COR-L47 (cell line): ENCODE results near the gene DCUN1D2.
A peak's percentile ranks its signal among the peaks of the same experiment; 100 is the strongest.

ENCODE experiments used
- DNase-seq: peaks from one replicate; lab custom pipeline; 2025; lab: John Stamatoyannopoulos, UW

Gene DCUN1D2

DNA sequence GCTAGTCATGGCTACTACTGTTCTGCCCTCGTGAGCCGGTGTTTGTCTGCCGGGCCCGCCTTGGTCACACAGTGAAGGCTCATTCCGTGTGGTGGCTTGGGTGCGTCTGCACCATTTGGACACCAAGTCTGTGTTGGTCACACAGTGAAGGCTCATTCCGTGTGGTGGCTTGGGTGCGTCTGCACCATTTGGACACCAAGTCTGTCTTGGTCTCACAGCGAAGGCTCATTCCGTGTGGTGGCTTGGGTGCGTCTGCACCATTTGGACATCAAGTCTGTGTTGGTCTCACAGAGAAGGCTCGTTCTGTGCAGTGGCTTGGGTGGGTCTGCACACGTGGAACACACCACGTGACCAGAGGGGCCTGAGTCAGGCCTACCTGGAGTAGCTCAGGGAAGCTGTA, 29.0 kb upstream of the DCUN1D2 start:
- no peak for DNase-seq

- DNase-seq = no peak
These were observed 27.7 kb upstream of the DCUN1D2 start for GRCh38 chr13:113518076-113518803.

DNA sequence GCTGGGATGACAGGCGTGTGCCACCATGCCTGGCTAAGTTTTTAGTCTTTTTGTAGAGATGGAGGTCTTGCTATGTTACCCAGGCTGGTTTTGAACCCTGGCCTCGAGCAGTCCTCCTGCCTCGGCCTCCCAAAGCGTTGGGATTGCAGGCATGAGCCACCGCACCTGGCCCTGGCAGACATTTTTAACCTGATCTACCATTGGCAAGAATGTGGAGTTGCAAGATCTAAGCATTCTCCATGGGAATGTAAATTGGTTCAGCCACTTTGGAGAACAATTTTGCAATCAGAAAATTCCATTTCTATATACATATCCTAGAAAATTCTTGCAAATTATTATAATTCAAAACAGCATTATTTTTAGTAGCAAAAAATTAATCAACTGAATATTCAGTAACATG, 24.3 kb upstream of the DCUN1D2 start:
- DNase-seq = no peak

DNA sequence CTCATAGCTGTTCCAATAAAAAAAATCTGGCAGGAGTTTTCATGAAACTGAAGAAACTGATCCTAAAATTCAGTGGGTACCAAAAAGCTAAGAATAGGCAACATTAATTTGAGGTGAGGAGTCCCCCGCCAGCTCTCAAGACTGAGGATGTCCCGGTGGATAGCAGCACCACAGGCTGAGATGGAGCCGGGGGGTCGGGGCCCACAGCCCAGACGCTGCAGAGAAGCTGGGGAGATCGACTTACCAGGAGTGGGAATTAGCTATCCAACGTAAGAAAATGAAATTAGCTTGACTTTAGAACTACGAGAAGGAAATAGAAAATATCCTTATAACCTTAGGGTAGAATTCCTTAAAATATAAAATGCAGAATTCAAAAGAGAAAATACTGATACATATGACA, 23.2 kb upstream of the DCUN1D2 start:
- no peak for DNase-seq

DNA sequence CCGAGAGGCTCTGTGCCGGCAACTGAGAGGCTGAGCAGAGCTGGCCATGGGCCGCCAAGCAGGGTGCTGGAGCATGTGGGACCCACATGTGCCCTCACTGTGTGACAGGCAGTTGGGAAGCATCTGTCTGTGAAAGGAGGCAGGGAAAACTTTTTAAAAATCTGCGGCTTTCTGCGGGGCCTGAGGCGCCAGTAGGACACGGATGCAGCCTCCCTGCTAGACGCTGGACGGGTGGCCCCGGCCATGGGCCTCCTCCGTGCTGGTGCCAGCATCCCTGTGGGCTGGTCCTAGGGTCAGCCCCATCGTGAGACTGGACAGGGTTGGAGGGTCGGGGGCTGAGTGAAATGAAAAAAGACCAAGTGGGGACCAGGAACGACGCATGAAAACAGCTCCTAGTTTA, 20.9 kb upstream of the DCUN1D2 start:
- no peak for DNase-seq

GRCh38 chr13:113510871-113511270, 20.4 kb upstream of the DCUN1D2 start:
- DNase-seq = no peak

GRCh38 chr13:113509989-113510388, 19.5 kb upstream of the DCUN1D2 start:
- DNase-seq = no peak

GRCh38 chr13:113508521-113509254, 18.2 kb upstream of the DCUN1D2 start:
- DNase-seq = no peak

GRCh38 chr13:113507505-113508345, 17.2 kb upstream of the DCUN1D2 start:
- DNase-seq = no peak

DNA sequence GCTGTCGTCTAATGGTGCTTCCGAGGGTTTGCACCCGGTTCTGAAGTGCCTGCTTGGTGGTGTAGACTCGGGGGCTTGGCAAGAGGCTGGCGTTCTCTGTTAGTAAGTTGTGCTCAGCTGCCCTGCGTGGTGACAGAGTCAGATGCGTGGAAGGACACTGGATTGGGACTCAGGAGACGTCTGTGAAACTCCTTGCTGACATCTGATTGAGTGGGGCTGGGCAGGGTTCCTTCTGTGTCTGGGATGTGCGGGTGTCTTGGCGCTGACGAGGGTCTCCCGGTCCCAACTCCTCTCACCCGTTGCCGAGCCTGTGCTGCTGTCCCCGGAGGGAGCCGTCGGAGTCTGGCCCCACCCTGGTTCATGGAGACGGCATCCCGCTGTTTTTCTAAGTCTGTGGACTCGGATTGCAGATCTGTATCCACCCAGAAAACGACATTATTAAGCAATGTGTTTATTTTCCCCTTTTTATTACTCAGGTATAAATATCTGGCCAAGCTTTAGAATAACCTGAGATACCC, 16.4 kb upstream of the DCUN1D2 start:
- no peak for DNase-seq

DNA sequence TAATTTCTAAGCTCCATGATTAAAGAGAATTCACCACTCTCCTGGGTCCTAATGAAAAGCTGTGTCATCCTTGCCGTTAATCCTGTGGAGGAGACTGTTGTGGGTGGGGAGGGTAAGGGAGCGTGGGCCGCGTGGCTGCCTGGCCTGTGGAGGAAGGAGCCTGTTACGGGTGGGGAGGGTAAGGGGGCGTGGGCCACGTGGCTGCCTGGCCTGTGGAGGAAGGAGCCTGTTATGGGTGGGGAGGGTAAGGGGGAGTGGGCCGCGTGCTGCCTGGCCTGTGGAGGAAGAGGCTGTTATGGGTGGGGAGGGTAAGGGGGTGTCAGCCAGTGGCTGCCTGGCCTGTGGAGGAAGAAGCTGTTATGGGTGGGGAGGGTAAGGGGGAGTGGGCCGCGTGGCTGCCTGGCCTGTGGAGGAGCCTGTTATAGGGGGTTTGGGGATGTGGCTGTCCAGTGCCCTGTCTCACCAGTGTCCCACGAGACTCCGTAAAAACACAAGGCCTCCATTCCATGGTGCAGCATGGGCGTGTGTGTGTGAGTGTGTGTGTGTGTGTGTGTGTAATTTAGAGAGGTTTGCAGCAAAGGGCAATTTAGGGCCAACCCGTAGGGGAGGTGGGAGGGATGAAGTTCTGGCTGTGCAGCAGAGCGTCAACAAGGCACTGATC, 15.6 kb upstream of the DCUN1D2 start:
- DNase-seq = no peak

DNA sequence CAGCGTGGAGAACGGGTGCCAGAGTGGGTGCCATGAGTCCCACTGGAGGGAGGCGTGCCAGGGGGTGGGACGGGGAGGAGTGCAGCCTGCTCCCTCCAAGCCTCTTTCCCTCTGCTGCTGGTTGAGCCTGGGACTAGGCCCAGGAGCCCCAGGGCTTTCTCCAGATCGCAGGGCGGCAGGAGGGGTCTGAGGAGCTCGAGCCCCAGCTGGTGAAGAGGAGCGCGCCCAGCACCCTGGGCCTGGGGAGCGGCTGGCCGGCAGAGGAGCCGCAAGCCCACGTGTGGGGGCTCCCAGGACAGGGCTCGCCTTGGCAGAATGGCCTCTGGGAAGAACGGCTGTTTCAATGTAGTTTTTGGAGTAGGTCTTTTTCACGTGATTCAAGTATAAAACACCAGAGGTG, 12.2 kb upstream of the DCUN1D2 start:
- DNase-seq = no peak

DNA sequence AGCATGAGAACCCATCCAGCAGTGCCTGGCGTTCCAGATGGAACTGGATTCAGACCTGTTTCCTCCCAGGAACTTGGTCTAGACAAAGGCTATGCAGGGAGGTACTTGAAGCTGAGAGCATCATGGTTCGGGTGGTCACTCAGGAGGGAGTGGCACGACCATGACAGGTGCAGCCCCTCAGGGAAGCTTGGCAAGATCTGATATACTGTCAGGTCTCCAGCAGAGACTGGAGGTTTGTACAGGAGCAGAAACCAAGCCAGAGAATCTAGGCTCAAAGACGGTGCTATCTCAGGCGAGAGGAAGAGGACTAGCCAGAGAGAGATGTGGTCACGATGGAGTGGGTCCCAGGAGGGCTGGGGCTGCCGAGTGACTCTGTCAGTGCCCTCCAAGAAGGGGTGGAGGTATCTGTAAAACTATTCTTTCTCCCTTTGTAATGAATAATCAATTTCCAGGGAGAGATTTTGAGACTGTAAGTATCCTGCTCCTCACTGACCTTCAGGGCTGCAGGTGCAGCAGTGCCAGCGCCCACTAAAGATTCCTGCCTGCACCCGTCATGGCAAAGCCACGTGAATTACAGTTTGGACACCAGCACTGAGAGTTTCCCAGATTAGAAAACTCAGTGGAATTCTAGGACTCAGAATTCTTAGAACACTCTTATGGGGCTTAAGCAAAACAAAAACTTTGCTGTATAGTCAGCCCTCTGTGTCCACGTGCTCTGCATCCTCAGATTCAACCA, 10.2 kb upstream of the DCUN1D2 start:
- DNase-seq = no peak

DNA sequence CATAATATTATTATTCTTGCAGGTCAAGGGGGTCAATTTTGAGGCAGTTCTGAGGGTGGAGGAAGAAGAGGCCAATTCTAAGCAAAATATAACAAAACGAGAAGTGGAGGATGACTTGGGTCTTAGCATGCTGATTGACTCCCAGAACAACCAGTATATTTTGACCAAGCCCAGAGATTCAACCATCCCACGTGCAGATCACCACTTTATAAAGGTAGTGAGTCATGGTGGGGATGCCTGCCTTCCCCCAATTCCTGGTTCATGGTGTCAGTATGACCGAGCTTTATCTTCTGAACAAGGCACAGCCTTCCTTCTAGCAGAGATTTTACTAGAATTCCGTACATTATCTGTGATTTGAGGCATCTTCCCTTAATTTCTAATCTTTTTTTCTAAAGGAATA, 9.4 kb upstream of the DCUN1D2 start:
- no peak for DNase-seq

GRCh38 chr13:113498905-113499304, 8.4 kb upstream of the DCUN1D2 start:
- no peak for DNase-seq

GRCh38 chr13:113497217-113497616, 6.7 kb upstream of the DCUN1D2 start:
- no peak for DNase-seq

DNA sequence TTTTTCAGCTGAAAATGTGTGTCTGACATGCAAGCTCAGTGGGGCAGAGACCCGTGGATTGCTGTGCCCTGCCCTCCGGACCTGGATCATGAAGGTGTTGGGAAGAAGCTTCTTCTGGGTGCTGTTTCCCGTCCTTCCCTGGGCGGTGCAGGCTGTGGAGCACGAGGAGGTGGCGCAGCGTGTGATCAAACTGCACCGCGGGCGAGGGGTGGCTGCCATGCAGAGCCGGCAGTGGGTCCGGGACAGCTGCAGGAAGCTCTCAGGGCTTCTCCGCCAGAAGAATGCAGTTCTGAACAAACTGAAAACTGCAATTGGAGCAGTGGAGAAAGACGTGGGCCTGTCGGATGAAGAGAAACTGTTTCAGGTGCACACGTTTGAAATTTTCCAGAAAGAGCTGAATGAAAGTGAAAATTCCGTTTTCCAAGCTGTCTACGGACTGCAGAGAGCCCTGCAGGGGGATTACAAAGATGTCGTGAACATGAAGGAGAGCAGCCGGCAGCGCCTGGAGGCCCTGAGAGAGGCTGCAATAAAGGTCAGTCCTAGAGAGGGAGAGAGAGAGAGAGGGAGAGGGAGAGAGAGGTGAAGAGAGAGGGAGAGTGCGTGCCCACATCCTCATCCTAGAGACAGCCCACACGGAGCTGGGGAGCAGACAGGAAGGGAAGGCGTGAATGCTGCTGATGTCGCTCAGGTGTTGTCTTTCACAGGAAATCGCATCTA, 5.1 kb upstream of the DCUN1D2 start:
- no peak for DNase-seq

- no peak for DNase-seq
These were observed 2.9 kb upstream of the DCUN1D2 start for GRCh38 chr13:113493315-113493951.

DNA sequence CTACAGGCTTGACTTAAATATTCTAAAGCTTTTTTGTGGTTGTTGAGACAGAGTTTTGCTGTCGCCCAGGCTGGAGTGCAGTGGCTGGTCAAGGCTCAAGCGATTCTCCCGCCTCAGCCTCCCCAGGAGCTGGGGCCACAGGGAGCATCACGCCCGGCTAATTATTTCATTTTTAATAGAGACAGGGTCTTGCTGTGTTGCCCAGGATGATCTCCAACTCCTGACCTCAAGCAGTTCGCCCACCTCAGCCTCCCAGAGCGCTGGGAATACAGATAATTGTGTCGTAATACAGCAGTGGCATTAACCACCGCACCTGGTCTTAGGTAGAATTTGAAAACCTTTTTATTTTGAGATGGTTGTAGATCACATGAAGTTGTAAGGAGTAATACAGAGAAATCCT, 1.5 kb upstream of the DCUN1D2 start:
- DNase-seq = no peak

GRCh38 chr13:113491418-113491883, 940 bp upstream of the DCUN1D2 start:
- peak; percentile 34 for DNase-seq
